Caki2 (cell line): ENCODE results near the gene PRKCB. TPM values are rescaled to one million over a fixed set of nuclear protein-coding genes. Genes with fewer than 3 reads are reported as not detected.
"Not testable (repeated sequence)": the region's sequence is repeated elsewhere in the genome, so short reads cannot be mapped to it uniquely, and the experiment has no call there.

Experiments
- DNase-seq: peaks from one replicate; pipeline ENCODE4 v3.0.0-alpha.2; 2015; ENCODE audit warnings: low read depth
- in situ Hi-C: cut with HindIII; loops from 2 replicates; pipeline ENCODE4 v1.10.0; 2016; ENCODE audit warnings: low sequenced_read_pairs, low pct_unique_long_range_greater_than_20kb, mixed read lengths
- total RNA-seq: library from RNA; depleted of rRNA; stranded (reverse); fragments of >200 nt; shearing (Covaris generic); gene quantifications from 2 replicates; pipeline ENCODE4 v1.2.3, GENCODE V29; 2014; ENCODE audit warnings: low replicate concordance

Gene PRKCB
- total RNA-seq, 1 experiment from 2014 or later: not detected

- no peak for DNase-seq
- in situ Hi-C loops: no loop called here
These were observed 353.1 kb downstream of the PRKCB start for GRCh38 chr16:24188751-24189318.

GRCh38 chr16:24189941-24190340 is 354.2 kb downstream of the PRKCB start:
- no peak for DNase-seq
- in situ Hi-C loops: no loop called here

GRCh38 chr16:24191876-24192402 is 356.2 kb downstream of the PRKCB start:
- in situ Hi-C loops: no loop called here
- no peak for DNase-seq

GRCh38 chr16:24195221-24195620 is 359.4 kb downstream of the PRKCB start:
- no peak for DNase-seq
- in situ Hi-C loops: no loop called here

- in situ Hi-C loops: no loop called here
- DNase-seq: no peak
These were observed 363.2 kb downstream of the PRKCB start for GRCh38 chr16:24198807-24199533.

- in situ Hi-C loops: no loop called here
- no peak for DNase-seq
These were observed 367.9 kb downstream of the PRKCB start for GRCh38 chr16:24203675-24204074.

- in situ Hi-C loops: no loop called here
- DNase-seq: no peak
These were observed 368.4 kb downstream of the PRKCB start for GRCh38 chr16:24204150-24204665.

- in situ Hi-C loops: no loop called here
These were observed 371.1 kb downstream of the PRKCB start for GRCh38 chr16:24206926-24207325.

GRCh38 chr16:24208710-24209109 is 372.9 kb downstream of the PRKCB start:
- in situ Hi-C loops: no loop called here
- no peak for DNase-seq

More at GRCh38 chr16:24206926-24207325, 371.1 kb downstream of the PRKCB start:
- DNase-seq: no peak

GRCh38 chr16:24214992-24215391 is 379.2 kb downstream of the PRKCB start:
- no peak for DNase-seq
- in situ Hi-C loops: no loop called here

GRCh38 chr16:24216961-24217360 is 381.2 kb downstream of the PRKCB start:
- in situ Hi-C loops: no loop called here
- no peak for DNase-seq

- in situ Hi-C loops: no loop called here
- DNase-seq: no peak
These were observed 381.7 kb downstream of the PRKCB start for GRCh38 chr16:24217461-24217860.

- in situ Hi-C loops: no loop called here
- no peak for DNase-seq
These were observed 382.5 kb downstream of the PRKCB start for GRCh38 chr16:24218299-24218698.

- DNase-seq: no peak
- in situ Hi-C loops: no loop called here
These were observed 385.4 kb downstream of the PRKCB start for GRCh38 chr16:24221219-24221618.

GRCh38 chr16:24228514-24228913 is 392.7 kb downstream of the PRKCB start:
- no peak for DNase-seq
- in situ Hi-C loops: no loop called here

- in situ Hi-C loops: no loop called here
- no peak for DNase-seq
These were observed 397.2 kb downstream of the PRKCB start for GRCh38 chr16:24232936-24233335.

GRCh38 chr16:24234737-24235136 is 399.0 kb downstream of the PRKCB start:
- in situ Hi-C loops: no loop called here
- no peak for DNase-seq

GRCh38 chr16:24235806-24236205 is 400.0 kb downstream of the PRKCB start:
- in situ Hi-C loops: no loop called here
- DNase-seq: no peak

GRCh38 chr16:24238846-24239245 is 403.1 kb downstream of the PRKCB start:
- DNase-seq, in situ Hi-C loops: not testable (repeated sequence)
